ENCODE measurements around the gene ABR.

DNA sequence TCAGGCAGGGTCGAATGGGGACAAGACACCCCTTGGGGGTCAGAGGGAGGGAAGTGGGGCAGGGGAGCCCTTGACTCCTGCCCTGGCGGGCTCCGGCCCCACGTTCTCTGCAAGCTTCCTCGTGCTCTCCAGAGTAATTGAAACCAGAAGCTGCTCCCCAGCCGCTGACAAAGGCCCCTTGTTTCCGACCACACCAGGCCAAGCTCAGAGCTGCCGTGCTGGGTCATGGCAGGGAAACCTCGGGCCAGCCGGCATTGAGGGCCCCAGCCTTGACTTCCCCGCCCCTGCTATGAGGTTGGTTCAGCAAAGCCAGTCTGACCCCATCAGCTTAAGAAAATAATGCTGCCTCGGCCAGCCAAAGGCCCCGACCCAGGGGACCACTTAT lies 139.6 kb downstream of the ABR start:
- TF ChIP-seq, protein P1, sequence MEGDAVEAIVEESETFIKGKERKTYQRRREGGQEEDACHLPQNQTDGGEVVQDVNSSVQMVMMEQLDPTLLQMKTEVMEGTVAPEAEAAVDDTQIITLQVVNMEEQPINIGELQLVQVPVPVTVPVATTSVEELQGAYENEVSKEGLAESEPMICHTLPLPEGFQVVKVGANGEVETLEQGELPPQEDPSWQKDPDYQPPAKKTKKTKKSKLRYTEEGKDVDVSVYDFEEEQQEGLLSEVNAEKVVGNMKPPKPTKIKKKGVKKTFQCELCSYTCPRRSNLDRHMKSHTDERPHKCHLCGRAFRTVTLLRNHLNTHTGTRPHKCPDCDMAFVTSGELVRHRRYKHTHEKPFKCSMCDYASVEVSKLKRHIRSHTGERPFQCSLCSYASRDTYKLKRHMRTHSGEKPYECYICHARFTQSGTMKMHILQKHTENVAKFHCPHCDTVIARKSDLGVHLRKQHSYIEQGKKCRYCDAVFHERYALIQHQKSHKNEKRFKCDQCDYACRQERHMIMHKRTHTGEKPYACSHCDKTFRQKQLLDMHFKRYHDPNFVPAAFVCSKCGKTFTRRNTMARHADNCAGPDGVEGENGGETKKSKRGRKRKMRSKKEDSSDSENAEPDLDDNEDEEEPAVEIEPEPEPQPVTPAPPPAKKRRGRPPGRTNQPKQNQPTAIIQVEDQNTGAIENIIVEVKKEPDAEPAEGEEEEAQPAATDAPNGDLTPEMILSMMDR (IDR thresholded peaks at IDR 0.05) = no peak
- TF ChIP-seq POLR2AphosphoS5 (IDR thresholded peaks at IDR 0.05; ENCODE audit: low read depth, low read length) (no peak), SIN3A (IDR thresholded peaks at IDR 0.05; ENCODE audit: borderline replicate concordance, insufficient read depth, low read depth, low read length) (no peak)
- TF ChIP-seq, protein P2, sequence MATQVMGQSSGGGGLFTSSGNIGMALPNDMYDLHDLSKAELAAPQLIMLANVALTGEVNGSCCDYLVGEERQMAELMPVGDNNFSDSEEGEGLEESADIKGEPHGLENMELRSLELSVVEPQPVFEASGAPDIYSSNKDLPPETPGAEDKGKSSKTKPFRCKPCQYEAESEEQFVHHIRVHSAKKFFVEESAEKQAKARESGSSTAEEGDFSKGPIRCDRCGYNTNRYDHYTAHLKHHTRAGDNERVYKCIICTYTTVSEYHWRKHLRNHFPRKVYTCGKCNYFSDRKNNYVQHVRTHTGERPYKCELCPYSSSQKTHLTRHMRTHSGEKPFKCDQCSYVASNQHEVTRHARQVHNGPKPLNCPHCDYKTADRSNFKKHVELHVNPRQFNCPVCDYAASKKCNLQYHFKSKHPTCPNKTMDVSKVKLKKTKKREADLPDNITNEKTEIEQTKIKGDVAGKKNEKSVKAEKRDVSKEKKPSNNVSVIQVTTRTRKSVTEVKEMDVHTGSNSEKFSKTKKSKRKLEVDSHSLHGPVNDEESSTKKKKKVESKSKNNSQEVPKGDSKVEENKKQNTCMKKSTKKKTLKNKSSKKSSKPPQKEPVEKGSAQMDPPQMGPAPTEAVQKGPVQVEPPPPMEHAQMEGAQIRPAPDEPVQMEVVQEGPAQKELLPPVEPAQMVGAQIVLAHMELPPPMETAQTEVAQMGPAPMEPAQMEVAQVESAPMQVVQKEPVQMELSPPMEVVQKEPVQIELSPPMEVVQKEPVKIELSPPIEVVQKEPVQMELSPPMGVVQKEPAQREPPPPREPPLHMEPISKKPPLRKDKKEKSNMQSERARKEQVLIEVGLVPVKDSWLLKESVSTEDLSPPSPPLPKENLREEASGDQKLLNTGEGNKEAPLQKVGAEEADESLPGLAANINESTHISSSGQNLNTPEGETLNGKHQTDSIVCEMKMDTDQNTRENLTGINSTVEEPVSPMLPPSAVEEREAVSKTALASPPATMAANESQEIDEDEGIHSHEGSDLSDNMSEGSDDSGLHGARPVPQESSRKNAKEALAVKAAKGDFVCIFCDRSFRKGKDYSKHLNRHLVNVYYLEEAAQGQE (IDR thresholded peaks at IDR 0.05; ENCODE audit: insufficient read depth in 1 of 2, low read depth in 2 of 2, low read length in 1 of 2) = no peak
